Peyer's patch (tissue), 4 donors: ENCODE results near the gene GYPC.

Experiments used
- POLR2A ChIP-seq, 2 donors: fragments of 450-650 bp; IDR thresholded peaks; one replicate each; pipeline ENCODE4 v1.5.1; 2017; ENCODE audit warnings: antibody characterized with exemption in 2 of 2, mild to moderate bottlenecking in 2 of 2, moderate library complexity in 2 of 2
- TF ChIP-seq, protein P1 (sequence below), 6 experiments: fragments of 450-650 bp in 4 of 6; fragments of 200-600 bp in 2 of 6; sonication (generic) in 1 of 6; IDR thresholded peaks; one replicate each; pipeline ENCODE4 v1.5.1; 2017 to 2019; ENCODE audit warnings: antibody characterized with exemption in 6 of 6, mild to moderate bottlenecking in 3 of 6, moderate library complexity in 1 of 6

DNA sequence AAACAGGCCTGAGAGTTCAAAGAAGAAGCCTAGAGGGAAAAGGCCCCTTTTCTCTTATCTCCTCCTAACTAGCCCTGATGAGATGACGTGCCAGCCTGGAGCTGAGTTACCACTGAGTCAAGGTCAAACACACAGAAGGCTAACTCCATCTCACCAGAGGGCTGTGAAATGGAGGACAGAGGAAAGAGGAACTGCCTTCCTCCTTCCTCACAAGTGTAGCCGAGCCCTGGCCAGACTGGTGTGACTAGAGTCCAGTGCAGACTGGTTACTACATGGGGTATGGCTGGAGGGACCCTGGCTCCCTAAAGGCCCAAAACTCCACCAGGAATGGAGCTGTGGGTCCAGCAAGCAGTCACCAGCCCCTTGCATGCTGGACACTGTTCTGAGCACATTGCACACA is 35.7 kb upstream of the GYPC start:
- TF ChIP-seq, protein P1, sequence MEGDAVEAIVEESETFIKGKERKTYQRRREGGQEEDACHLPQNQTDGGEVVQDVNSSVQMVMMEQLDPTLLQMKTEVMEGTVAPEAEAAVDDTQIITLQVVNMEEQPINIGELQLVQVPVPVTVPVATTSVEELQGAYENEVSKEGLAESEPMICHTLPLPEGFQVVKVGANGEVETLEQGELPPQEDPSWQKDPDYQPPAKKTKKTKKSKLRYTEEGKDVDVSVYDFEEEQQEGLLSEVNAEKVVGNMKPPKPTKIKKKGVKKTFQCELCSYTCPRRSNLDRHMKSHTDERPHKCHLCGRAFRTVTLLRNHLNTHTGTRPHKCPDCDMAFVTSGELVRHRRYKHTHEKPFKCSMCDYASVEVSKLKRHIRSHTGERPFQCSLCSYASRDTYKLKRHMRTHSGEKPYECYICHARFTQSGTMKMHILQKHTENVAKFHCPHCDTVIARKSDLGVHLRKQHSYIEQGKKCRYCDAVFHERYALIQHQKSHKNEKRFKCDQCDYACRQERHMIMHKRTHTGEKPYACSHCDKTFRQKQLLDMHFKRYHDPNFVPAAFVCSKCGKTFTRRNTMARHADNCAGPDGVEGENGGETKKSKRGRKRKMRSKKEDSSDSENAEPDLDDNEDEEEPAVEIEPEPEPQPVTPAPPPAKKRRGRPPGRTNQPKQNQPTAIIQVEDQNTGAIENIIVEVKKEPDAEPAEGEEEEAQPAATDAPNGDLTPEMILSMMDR (IDR thresholded peaks at IDR 0.05) = no peak
- TF ChIP-seq POLR2A (IDR thresholded peaks at IDR 0.05) = no peak
